Activated T-helper 1 cell treated with anti-CD3 and anti-CD28 coated beads, Interleukin-12 subunit alpha, Interleukin-12 subunit beta, Interleukin-2, Interleukin-4 antibody, amounts not matched to agents 30 ng/mL and 10 ng/mL and 1 ng/mL, durations not matched to agents 14 hours and 24 hours and 36 hours (primary cell): ENCODE measurements around the gene NKX1-1. TPM values are rescaled to one million over a fixed set of nuclear protein-coding genes. Genes with fewer than 3 reads are reported as not detected.
"Not testable (repeated sequence)": the region's sequence is repeated elsewhere in the genome, so short reads cannot be mapped to it uniquely, and the experiment has no call there.

Experiments
- DNase-seq: peaks from one replicate; pipeline ENCODE4 v3.0.0; 2021; ENCODE audit warnings: low spot score
- H3K27ac Mint-ChIP-seq: one replicate; pipeline ENCODE4 v1.8.0; 2021; ENCODE audit warnings: mild to moderate bottlenecking, mixed read lengths
- H3K27me3 Mint-ChIP-seq: one replicate; pipeline ENCODE4 v1.8.0; 2022; ENCODE audit warnings: mild to moderate bottlenecking, moderate library complexity, mixed read lengths; ENCODE audit not compliant: insufficient read depth
- H3K36me3 Mint-ChIP-seq: one replicate; pipeline ENCODE4 v1.8.0; 2021; ENCODE audit warnings: low read depth, mixed read lengths
- H3K4me1 Mint-ChIP-seq: one replicate; pipeline ENCODE4 v1.8.0; 2021; ENCODE audit warnings: low read depth, mixed read lengths
- H3K4me3 Mint-ChIP-seq: one replicate; pipeline ENCODE4 v1.8.0; 2021; ENCODE audit warnings: mild to moderate bottlenecking, moderate library complexity, mixed read lengths
- H3K9me3 Mint-ChIP-seq: one replicate; pipeline ENCODE4 v1.8.0; 2021; ENCODE audit warnings: mixed read lengths
- intact Hi-C: fragments of 100-400 bp; cut with micrococcal nuclease; formaldehyde crosslinking; loops from one replicate; pipeline ENCODE4 v1.15.1; 2024
- total RNA-seq: library from RNA; stranded (reverse); gene quantifications from 2 replicates; pipeline ENCODE4 v1.2.3, GENCODE V29; 2022

NKX1-1 gene
- total RNA-seq, 1 donor from 2014 or later, result not detected

DNA sequence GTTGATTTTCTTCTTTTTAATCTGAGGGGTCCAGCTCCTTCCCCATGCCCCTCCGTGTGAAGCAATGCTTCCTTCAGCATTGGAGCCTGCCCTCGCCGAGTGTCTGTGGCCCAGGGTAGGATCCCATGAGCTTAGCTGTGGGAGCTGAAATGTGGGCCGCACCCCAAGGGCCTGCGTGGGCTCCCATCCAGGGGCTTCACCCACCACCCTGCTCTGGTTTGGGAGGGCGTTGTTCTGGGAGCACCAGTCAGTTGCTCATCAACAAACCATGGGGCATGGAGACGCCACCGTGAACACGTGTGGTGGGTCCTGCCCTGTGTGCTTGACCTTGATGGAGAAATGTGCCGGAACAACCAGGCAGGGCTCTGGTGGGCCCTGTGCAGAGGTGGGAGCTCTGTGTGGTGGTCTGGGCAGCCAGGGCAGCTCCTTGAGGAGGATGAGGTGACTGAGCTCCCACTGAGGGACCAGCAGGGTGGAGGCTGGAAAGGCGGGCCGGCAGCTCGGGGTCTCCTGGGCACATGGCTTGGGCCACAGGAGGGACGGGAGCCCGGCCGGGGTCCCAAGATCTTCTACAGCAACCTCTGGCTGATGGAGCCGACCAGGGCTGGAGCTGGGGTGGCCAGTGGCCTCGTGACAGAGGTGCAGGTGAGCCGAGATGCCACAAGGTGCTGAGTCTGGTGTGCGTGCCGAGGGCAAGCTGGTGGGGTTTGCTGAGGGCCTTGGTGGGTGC lies 39.6 kb upstream of the NKX1-1 start:
- Mint-ChIP-seq H3K27ac (no peak overlapping the region), H3K36me3 (no peaks in the 10 kb centered on the region), H3K4me1 (no peaks in the 10 kb centered on the region), H3K9me3 (no peaks in the 10 kb centered on the region), H3K27me3 (peaks cover 2% of the 10 kb centered on the region), H3K4me3 (no peak overlapping the region)
- intact Hi-C loops, result no loop called here
- DNase-seq, result no peak

DNA sequence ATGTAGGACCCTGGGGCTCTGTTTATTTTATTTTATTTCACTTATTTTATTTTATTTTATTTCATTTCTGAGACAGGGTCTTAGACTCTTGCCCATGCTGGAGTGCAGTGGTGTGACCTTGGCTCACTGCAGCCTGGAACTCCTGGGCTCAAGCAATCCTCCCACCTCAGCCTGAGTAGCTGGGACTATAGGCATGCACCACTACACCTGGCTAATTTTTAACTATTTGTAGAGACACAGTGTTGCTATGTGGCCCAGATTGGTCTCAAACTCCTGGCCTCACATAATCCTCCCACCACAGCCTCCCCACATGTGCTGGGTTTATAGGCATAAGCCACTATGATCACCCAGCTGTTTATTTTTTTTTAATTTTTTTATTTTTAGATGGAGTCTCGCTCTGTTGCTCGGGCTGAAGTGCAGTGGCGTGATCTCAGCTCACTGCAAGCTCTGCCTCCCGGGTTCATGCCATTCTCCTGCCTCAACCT lies 37.5 kb upstream of the NKX1-1 start:
- H3K4me3 Mint-ChIP-seq, intact Hi-C loops, H3K27ac Mint-ChIP-seq, DNase-seq, H3K9me3 Mint-ChIP-seq, H3K27me3 Mint-ChIP-seq, H3K4me1 Mint-ChIP-seq, H3K36me3 Mint-ChIP-seq: not testable (repeated sequence)

GRCh38 chr4:1427010-1427409 lies 20.8 kb upstream of the NKX1-1 start:
- DNase-seq, result no peak
- Mint-ChIP-seq H3K36me3 (no peaks in the 10 kb centered on the region), H3K9me3 (no peaks in the 10 kb centered on the region), H3K27ac (no peak overlapping the region), H3K4me1 (no peaks in the 10 kb centered on the region), H3K4me3 (no peak overlapping the region), H3K27me3 (peaks cover 4% of the 10 kb centered on the region)
- intact Hi-C loops, result no loop called here

- Mint-ChIP-seq H3K27ac (no peak overlapping the region), H3K9me3 (no peaks in the 10 kb centered on the region), H3K27me3 (peaks cover 4% of the 10 kb centered on the region), H3K4me3 (no peak overlapping the region), H3K36me3 (no peaks in the 10 kb centered on the region), H3K4me1 (no peaks in the 10 kb centered on the region)
- intact Hi-C loops, result no loop called here
- DNase-seq, result no peak
These were observed 15.4 kb upstream of the NKX1-1 start for GRCh38 chr4:1421657-1422056.

DNA sequence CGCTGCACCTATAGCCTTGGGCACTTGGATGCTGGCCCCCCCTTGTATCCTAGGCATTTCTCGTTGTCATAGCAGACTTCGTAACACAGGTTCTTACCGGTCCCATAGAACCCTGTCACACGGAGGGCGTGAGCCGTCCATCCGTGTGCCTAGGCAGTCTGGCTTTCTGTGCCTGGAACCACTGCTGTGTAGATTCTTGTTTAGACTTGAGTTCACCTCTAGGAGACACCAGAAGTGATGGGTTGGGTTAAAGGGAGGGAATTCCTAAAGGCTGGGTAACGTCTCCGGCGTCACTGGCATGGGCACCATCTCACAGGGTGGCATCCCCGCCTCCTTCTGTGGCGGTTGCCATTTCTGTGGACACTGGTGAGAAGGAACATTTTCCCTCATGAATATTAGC lies 13.5 kb upstream of the NKX1-1 start:
- no peaks in the 10 kb centered on the region for H3K4me1 Mint-ChIP-seq
- H3K4me3 Mint-ChIP-seq, result no peak overlapping the region
- H3K9me3 Mint-ChIP-seq, result no peaks in the 10 kb centered on the region
- no peaks in the 10 kb centered on the region for H3K36me3 Mint-ChIP-seq
- intact Hi-C loops, result no loop called here
- H3K27ac Mint-ChIP-seq, result no peak overlapping the region
- DNase-seq, result no peak
- peaks cover 5% of the 10 kb centered on the region for H3K27me3 Mint-ChIP-seq

DNA sequence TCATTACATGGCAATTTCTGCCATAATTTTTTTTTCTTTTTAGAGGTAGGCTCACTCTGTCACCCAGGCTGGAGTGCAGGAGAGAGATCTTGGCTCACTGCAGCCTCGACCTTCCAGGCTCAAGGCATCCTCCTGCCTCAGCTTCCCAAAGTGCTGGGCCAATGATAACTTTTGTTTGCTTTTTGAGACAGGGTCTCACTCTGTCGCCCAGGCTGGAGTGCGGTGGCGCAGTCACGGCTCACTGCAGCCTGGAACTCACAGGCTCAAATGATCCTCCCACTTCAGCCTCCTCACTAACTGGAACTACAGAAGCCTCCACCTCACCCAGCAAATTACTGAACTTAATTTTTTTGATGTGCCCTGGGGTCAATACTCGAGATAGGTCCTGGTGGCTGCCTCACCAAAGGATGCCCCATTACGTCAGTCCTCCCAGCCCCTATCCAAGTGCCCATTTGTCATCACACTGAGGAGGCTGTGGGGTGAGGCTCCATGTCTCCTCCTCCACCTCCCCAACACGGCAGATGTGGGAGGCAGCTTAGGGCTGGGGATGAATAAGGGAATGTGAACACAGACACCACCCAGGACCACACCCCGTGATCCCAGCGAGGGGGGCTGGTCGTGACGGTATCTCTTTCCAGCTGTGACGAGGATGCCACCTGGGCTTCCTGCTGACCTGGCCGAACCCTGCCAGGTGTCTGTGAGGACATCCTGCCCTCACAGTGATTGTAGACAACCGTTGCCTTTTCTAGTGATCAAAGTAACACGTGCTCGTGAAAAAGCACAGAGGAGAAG lies 12.4 kb upstream of the NKX1-1 start:
- Mint-ChIP-seq H3K36me3 (no peaks in the 10 kb centered on the region), H3K27ac (no peak overlapping the region), H3K9me3 (no peaks in the 10 kb centered on the region), H3K27me3 (peaks cover 6% of the 10 kb centered on the region), H3K4me1 (no peaks in the 10 kb centered on the region), H3K4me3 (no peak overlapping the region)
- intact Hi-C loops, result no loop called here
- DNase-seq, result no peak

GRCh38 chr4:1417522-1418390 lies 11.5 kb upstream of the NKX1-1 start:
- intact Hi-C loops, result no loop called here
- no peak overlapping the region for H3K27ac Mint-ChIP-seq
- H3K4me1 Mint-ChIP-seq, result no peaks in the 10 kb centered on the region
- no peaks in the 10 kb centered on the region for H3K36me3 Mint-ChIP-seq
- peaks cover 10% of the 10 kb centered on the region for H3K27me3 Mint-ChIP-seq
- H3K9me3 Mint-ChIP-seq, result no peaks in the 10 kb centered on the region
- no peak overlapping the region for H3K4me3 Mint-ChIP-seq
- no peak for DNase-seq

GRCh38 chr4:1416948-1417260 lies 10.7 kb upstream of the NKX1-1 start:
- intact Hi-C loops, result no loop called here
- Mint-ChIP-seq H3K4me3 (no peak overlapping the region), H3K4me1 (no peaks in the 10 kb centered on the region), H3K9me3 (no peaks in the 10 kb centered on the region), H3K27ac (no peak overlapping the region), H3K36me3 (no peaks in the 10 kb centered on the region), H3K27me3 (peaks cover 10% of the 10 kb centered on the region)
- no peak for DNase-seq

DNA sequence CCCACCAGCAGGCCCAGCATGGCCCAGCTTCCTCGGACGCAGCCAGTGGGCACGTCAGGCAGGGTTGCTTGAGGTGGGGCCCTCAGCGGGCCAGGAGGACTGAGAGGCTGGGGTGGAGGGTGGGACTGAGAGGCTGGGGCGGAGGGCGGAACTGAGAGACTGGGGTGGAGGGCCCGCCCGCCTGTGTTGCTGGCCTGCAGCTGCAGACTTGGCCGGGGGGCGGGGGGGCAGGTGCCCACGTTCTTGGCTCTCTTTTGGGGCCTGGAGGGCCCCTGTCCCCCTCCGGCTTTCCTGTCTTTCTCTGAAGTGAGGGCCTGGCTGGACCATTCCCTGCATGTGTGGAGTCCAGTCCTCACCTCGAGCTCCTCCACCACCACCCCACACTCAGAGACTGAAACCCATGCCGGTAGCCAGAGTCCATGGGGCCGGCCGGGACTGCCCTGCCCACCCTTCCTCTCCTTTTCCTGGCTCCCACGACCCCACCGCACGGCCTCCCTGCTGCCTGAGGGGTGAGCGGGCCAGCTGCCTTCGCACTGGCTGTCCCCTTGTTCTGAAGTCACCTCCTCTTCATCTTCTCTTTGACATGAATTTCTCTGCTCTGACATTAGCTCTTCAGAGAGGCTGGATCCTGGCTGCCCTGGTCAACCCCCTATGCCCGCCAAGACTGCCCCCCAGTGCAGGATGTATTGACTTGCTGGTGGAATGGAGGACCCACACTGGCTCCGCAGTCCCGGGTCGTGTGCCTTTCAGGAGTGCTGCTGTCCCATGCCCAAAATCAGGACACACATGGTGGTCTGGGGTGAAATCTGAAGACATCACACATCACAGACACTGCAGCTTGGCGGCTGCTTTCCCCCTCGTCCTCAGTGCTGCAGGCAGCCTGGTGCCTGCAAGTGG lies 10.1 kb upstream of the NKX1-1 start:
- intact Hi-C loops, result no loop called here
- no peaks in the 10 kb centered on the region for H3K4me1 Mint-ChIP-seq

DNA sequence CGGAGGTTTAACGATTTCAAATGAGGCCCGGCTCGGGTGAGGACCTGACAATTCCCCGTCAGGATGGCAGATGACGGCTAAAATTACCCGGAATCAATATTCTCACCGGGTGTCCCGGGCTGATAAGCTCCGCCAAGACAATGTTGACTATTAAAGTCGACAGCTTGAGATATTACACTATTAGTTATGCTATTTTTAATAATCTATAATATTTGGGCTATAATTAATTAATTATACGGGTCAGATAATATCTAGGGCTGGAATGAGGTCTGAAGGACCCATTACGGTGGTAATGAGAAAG lies 9.4 kb upstream of the NKX1-1 start:
- no peak overlapping the region for H3K4me3 Mint-ChIP-seq
- no peak overlapping the region for H3K27ac Mint-ChIP-seq
- no peaks in the 10 kb centered on the region for H3K9me3 Mint-ChIP-seq
- H3K36me3 Mint-ChIP-seq, result no peaks in the 10 kb centered on the region
- DNase-seq, result no peak
- intact Hi-C loops, result no loop called here
- no peaks in the 10 kb centered on the region for H3K4me1 Mint-ChIP-seq
- peaks cover 15% of the 10 kb centered on the region for H3K27me3 Mint-ChIP-seq

More for the DNA sequence above, 10.1 kb upstream of the NKX1-1 start:
- DNase-seq, result no peak
- no peak overlapping the region for H3K4me3 Mint-ChIP-seq
- H3K27me3 Mint-ChIP-seq, result peaks cover 12% of the 10 kb centered on the region
- no peaks in the 10 kb centered on the region for H3K36me3 Mint-ChIP-seq
- H3K27ac Mint-ChIP-seq, result no peak overlapping the region
- no peaks in the 10 kb centered on the region for H3K9me3 Mint-ChIP-seq

- Mint-ChIP-seq H3K4me1 (no peaks in the 10 kb centered on the region), H3K36me3 (no peaks in the 10 kb centered on the region), H3K27me3 (peaks cover 16% of the 10 kb centered on the region), H3K4me3 (no peak overlapping the region), H3K9me3 (no peaks in the 10 kb centered on the region), H3K27ac (no peak overlapping the region)
- intact Hi-C loops, result no loop called here
- no peak for DNase-seq
These were observed 8.8 kb upstream of the NKX1-1 start for GRCh38 chr4:1414831-1415680.
